Activated CD8-positive, alpha-beta T cell treated with anti-CD3 and anti-CD28 coated beads, Interleukin-2, amount 10 ng/mL, durations not matched to agents 7 days and 5 days (primary cell): ENCODE measurements around the gene LRRC34. TPM values are rescaled to one million over a fixed set of nuclear protein-coding genes. Genes with fewer than 3 reads are reported as not detected.

Experiments used
- ATAC-seq: fragments of 150-1000 bp; cut with Tn5 transposase; one replicate; pipeline ENCODE4 v1.10.0; 2021; ENCODE audit warnings: moderate library complexity
- CTCF ChIA-PET: fragments of 350-600 bp; sonication (Branson Sonifier 250); formaldehyde crosslinking; loops from one replicate; lab custom pipeline; 2021; ENCODE audit warnings: antibody characterized with exemption; lab: Charles Lee
- POLR2A ChIA-PET: fragments of 350-600 bp; sonication (Branson Sonifier 250); formaldehyde crosslinking; loops from one replicate; lab custom pipeline; 2021; ENCODE audit warnings: antibody characterized with exemption; lab: Charles Lee
- DNase-seq: peaks from one replicate; pipeline ENCODE4 v3.0.0-alpha.2; 2020
- H3K27ac Mint-ChIP-seq: one replicate; pipeline ENCODE4 v1.8.0; 2021; ENCODE audit warnings: mild to moderate bottlenecking, mixed read lengths
- H3K27me3 Mint-ChIP-seq: one replicate; pipeline ENCODE4 v1.8.0; 2021; ENCODE audit warnings: low read depth, mixed read lengths
- H3K36me3 Mint-ChIP-seq: one replicate; pipeline ENCODE4 v1.8.0; 2021; ENCODE audit warnings: low read depth, mixed read lengths
- H3K4me1 Mint-ChIP-seq: one replicate; pipeline ENCODE4 v1.8.0; 2021; ENCODE audit warnings: low read depth, mixed read lengths
- H3K4me3 Mint-ChIP-seq: one replicate; pipeline ENCODE4 v1.8.0; 2021; ENCODE audit warnings: mild to moderate bottlenecking, mixed read lengths
- H3K9me3 Mint-ChIP-seq: one replicate; pipeline ENCODE4 v1.8.0; 2022; ENCODE audit warnings: mixed read lengths; ENCODE audit not compliant: insufficient read depth
- total RNA-seq, 2 experiments: library from RNA; stranded (reverse); gene quantifications; one replicate each; pipeline ENCODE4 v1.2.3, GENCODE V29; 2021

The LRRC34 gene
- total RNA-seq, 2 experiments from 2014 or later = 12.0 to 15.0 TPM

DNA sequence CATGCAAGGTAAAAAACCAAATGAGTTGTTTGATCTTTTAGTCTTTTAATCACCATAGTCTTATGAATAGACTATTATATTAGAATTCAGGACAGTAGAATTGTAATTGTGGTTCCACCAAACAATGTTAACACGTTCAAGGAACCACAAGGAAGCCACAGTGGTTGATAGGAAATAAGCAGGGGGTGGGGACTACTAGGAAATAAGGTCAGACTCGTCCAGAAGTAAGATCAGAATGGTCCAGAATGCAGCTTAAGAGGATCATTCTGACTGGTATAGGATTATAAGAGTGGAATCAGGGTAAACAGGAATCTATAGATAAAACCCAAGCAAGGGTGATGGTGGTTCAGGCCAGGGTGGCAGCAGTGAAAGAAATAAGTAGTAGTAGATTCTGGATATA lies 32.0 kb downstream of the LRRC34 start:
- no peaks in the 10 kb centered on the region for H3K9me3 Mint-ChIP-seq
- no peaks in the 10 kb centered on the region for H3K27me3 Mint-ChIP-seq
- DNase-seq (peak; percentile 43), ATAC-seq (peak; percentile 72)
- CTCF ChIA-PET = interaction anchor here (0.9 to 1.5 kb wide), 3 partner anchors 8 to 33 kb away, joined by 3 to 4 read pairs (median 4); no protein-coding TSS in a partner anchor
- peak overlapping the region; percentile 58 for H3K4me3 Mint-ChIP-seq
- peaks cover 61% of the 10 kb centered on the region for H3K4me1 Mint-ChIP-seq
- POLR2A ChIA-PET = interaction anchor here (1.1 to 2.0 kb wide), 2 partner anchors 17 to 30 kb away, joined by 3 to 4 read pairs; partner anchors contain the start of gene TERC
- peaks cover 66% of the 10 kb centered on the region for H3K36me3 Mint-ChIP-seq
- peak overlapping the region; percentile 79 for H3K27ac Mint-ChIP-seq

DNA sequence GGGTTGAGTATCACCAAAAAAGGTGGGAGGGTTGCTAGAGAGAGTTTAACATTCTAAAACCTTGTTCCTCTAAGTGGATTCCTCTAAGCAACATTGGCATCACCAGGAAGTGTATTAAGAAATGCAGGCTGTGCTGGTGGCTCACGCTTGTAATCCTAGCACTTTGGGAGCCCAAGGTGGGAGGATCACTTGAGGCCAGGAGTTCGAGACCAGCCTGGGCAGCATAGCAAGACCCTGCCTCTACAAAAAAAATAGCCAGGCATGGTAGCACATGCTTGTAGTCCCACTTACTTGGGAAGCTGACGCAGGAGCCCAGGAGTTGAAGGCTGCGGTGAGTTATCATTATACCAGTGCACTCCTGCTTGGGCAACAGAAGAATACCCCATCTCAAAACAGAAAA lies 34.9 kb downstream of the LRRC34 start:
- H3K27ac Mint-ChIP-seq = no peak overlapping the region
- DNase-seq (no peak), ATAC-seq (no peak)
- ChIA-PET CTCF (interaction anchor here (1.1 to 1.2 kb wide), 2 partner anchors 10 to 19 kb away, joined by 3 read pairs; no protein-coding TSS in a partner anchor), POLR2A (interaction anchor here (0.8 kb wide), 2 partner anchors 34 to 38 kb away, joined by 3 to 4 read pairs; partner anchors contain the start of genes LRRC34 and LRRIQ4)
- no peak overlapping the region for H3K4me3 Mint-ChIP-seq
- no peaks in the 10 kb centered on the region for H3K27me3 Mint-ChIP-seq
- H3K36me3 Mint-ChIP-seq = peaks cover 76% of the 10 kb centered on the region
- H3K9me3 Mint-ChIP-seq = no peaks in the 10 kb centered on the region
- H3K4me1 Mint-ChIP-seq = peaks cover 74% of the 10 kb centered on the region

DNA sequence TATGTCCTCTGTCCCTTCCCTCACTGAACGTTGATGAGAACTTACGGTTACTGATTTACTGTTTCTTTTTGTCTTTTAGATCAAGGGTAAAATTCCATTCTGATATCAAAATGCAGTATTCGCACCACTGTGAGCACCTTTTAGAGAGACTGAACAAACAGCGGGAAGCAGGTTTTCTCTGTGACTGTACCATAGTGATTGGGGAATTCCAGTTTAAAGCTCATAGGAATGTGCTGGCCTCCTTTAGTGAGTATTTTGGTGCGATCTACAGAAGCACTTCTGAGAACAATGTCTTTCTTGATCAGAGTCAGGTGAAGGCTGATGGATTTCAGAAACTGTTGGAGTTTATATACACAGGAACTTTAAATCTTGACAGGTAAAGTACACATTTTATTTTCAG lies 38.5 kb downstream of the LRRC34 start:
- H3K27ac Mint-ChIP-seq = peak overlapping the region; percentile 100
- peaks cover 45% of the 10 kb centered on the region for H3K4me1 Mint-ChIP-seq
- peaks cover 52% of the 10 kb centered on the region for H3K36me3 Mint-ChIP-seq
- POLR2A ChIA-PET = interaction anchor here (1.0 to 3.7 kb wide), 4 partner anchors 10 to 405 kb away, joined by 3 to 47 read pairs (median 28); partner anchors contain the start of genes LRRC34, LRRIQ4, SEC62 and TERC
- CTCF ChIA-PET = interaction anchor here (0.8 to 3.7 kb wide), 3 partner anchors 8 to 17 kb away, joined by 4 to 13 read pairs (median 7); partner anchors contain the start of gene TERC
- no peak for DNase-seq
- peak overlapping the region; percentile 98 for H3K4me3 Mint-ChIP-seq
- H3K9me3 Mint-ChIP-seq = no peaks in the 10 kb centered on the region
- ATAC-seq = no peak
- H3K27me3 Mint-ChIP-seq = no peaks in the 10 kb centered on the region

DNA sequence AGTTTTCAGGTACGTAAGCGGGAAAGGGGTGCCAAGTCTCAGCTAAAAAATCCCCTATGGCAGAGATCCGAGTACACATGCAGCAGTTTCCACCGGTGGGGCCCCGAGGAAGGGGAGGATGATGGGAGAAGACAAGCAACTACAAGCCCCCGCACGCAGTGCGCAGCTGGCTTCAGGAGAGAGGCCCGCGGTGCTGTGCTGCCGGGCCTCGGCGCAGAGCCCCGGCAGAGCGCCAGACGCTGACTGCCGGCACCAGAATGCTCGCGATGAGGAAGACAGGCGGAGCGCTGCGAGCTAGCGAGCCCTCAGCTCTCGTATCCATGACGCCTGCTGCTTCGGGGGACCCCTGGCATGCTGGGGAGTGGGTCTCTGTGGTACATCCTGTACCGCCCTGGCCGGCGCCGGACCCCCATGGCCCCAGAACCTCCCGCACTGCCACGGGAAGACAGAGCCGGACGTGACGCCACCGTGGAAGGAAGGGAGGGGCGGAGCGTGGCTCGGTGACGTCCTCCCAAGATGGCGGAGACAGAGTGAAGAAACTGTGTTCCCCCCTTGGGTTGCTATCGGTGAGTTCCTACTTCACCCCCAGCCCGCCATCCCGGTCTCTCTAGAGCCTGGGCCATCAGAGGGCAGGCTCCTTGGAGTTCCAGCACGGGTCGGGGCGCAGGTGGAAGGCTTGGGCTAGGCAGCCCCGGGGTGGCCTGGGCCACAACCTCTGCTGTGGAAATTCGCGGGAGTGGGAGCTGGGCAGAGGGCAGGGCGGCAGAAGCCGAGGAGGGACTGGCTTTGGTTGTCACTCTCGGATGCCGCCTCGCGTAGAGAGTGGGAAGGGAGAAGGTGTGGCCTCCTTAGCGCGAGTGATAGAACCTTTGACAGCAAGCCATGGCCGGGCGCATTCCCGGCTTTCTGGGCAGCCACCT lies 39.5 kb downstream of the LRRC34 start, which contains the start of gene MYNN:
MYNN (plus strand) TSS at position 500 of the 920 bp plus-strand sequence. CDS start 900 bp downstream, outside the sequence.
- CTCF ChIA-PET = interaction anchor here (1.0 to 3.7 kb wide), 6 partner anchors 7 to 194 kb away, joined by 3 to 13 read pairs (median 6); partner anchors contain the start of genes SEC62 and TERC
- Mint-ChIP-seq H3K4me1 (peaks cover 42% of the 10 kb centered on the region), H3K36me3 (peaks cover 43% of the 10 kb centered on the region), H3K9me3 (no peaks in the 10 kb centered on the region), H3K27me3 (no peaks in the 10 kb centered on the region), H3K27ac (peak within 1 kb of the TSS; percentile 100), H3K4me3 (peak within 1 kb of the TSS; percentile 98)
- POLR2A ChIA-PET = interaction anchor here (0.5 to 3.7 kb wide), 16 partner anchors 9 to 1097 kb away, joined by 3 to 47 read pairs (median 3); partner anchors contain the start of genes LRRC34, LRRIQ4, PHC3 and RPL22L1
- DNase-seq = peak; percentile 95
- peak; percentile 82 for ATAC-seq

DNA sequence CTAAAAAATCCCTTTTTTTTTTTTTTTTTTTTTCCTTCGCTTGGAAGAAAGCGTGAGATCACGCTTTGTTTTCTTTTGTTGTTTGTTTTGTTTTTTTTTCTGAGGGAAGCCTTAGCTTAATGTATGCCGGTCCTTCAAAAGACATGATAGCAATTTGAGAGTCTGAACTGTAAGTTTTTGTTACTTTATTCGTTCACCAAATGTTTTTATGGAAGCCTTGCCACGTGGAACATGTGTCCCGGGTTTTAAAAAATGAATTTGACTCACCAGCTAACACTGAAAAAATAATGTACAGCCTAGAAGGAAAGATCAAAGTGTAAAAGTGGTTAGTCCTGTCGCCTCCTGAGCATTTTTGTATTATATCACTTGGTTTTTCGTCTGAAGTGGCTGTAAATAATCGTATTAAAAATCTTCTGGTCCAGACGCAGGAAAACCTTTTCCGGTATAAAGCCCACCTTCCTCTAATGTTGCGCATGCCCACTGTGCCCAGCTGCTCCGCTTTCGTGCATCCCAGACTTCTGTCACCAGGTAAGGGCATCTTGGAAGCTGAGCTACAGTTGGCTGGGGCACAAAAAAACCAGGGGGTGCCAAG lies 40.3 kb downstream of the LRRC34 start:
- H3K4me3 Mint-ChIP-seq = peak overlapping the region; percentile 98
- ATAC-seq = peak; percentile 18
- peaks cover 36% of the 10 kb centered on the region for H3K36me3 Mint-ChIP-seq
- no peaks in the 10 kb centered on the region for H3K9me3 Mint-ChIP-seq
- DNase-seq = no peak
- H3K4me1 Mint-ChIP-seq = peaks cover 40% of the 10 kb centered on the region
- CTCF ChIA-PET = interaction anchor here (0.7 to 3.7 kb wide), 6 partner anchors 8 to 1495 kb away, joined by 3 to 13 read pairs (median 6); partner anchors contain the start of genes SEC62 and TERC
- POLR2A ChIA-PET = interaction anchor here (0.6 to 3.7 kb wide), 13 partner anchors 9 to 1097 kb away, joined by 3 to 47 read pairs (median 6); partner anchors contain the start of genes LRRC34, LRRIQ4, PHC3 and RPL22L1
- peak overlapping the region; percentile 100 for H3K27ac Mint-ChIP-seq
- no peaks in the 10 kb centered on the region for H3K27me3 Mint-ChIP-seq

DNA sequence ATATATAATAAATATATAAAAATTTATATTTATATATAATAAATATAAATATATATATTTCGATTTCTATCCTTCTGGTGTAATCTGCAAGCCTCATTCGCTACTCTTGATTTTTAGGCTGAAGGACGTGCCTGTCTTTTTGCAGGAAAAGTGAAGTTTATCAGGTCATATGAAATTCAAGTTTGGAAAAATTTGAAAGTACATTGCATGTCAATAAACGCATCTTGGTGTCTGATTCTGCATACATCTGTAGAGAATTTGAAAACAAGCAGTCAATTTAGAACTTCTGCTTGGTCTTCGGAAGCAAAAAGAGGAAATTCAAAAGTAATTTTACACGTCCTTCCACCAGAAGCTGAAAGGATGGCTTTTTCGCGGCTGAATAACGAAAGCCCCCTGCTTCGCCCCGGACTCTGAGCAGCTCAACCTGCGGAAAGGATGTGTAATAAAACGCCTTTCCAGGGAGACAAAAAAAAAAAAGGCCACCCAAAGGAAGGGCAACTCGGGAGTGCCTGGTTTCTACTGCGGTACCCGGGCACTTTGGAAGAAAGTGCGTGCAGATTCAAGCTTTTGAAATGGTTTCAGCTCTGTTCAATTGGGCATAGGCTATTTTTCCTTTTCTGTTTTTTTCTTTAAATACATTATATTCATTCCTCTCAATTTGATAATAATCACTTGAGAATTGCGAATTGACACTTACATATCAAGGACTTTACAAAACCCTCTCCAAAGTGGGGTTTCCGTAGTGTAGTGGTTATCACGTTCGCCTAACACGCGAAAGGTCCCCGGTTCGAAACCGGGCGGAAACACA lies 41.0 kb downstream of the LRRC34 start:
- H3K4me1 Mint-ChIP-seq = peaks cover 36% of the 10 kb centered on the region
- no peaks in the 10 kb centered on the region for H3K27me3 Mint-ChIP-seq
- peak overlapping the region; percentile 100 for H3K27ac Mint-ChIP-seq
- peak overlapping the region; percentile 98 for H3K4me3 Mint-ChIP-seq
- ChIA-PET CTCF (interaction anchor here (0.7 to 3.7 kb wide), 5 partner anchors 8 to 1496 kb away, joined by 3 to 13 read pairs (median 5); partner anchors contain the start of genes SEC62 and TERC), POLR2A (interaction anchor here (0.7 to 3.7 kb wide), 8 partner anchors 8 to 1098 kb away, joined by 3 to 47 read pairs (median 7); partner anchors contain the start of genes LRRC34, LRRIQ4, PHC3 and RPL22L1)
- ATAC-seq = peak; percentile 5
- peak; percentile 81 for DNase-seq
- no peaks in the 10 kb centered on the region for H3K9me3 Mint-ChIP-seq
- peaks cover 30% of the 10 kb centered on the region for H3K36me3 Mint-ChIP-seq

DNA sequence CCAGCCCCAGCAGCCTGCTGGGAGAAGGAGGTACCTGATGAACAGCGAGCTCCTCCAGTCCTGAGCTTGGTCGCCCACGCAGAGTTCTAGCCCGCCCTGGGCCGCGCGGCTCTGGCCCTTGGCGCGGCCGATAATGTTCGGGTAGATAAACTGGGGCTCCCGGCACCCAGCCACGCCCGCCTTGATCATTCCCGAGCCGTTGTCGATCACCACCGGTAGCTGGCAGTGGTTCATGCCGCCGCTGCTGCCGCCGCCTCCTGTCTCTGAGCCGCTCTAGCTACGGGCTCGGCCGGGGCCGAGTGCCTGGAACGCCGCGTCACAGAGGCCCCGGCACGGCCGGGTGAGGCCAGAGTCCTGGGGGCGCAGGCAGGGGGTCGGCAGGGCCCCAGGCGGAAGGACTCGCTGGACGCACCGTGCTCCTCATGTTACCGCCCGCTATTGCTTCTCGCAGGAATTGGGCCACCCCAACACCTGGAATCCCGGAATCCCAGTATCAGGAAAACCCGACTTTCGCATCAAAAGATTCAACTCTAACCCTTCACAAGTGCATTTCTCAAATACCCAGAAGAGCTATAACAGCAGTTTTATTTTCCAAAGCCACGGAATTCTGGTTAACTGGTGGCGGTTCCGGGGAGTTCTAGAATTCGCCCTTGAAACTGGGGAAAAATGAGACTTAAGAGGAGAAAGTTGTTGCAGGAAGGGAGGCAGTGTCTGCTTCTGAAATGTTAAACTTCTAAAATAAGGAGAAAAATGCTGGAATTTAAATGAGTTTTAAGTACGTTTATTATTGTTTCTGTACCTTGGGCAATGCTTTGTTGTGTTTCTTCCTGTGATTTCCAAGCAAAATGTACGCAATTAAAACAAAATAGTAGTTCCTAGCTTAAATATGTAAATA lies 43.2 kb downstream of the LRRC34 start, which contains the start of gene ACTRT3:
ACTRT3 (minus strand) TSS at position 275 of the 895 bp plus-strand sequence; CDS start at position 234, 41 bp downstream.
- Mint-ChIP-seq H3K36me3 (peaks cover 16% of the 10 kb centered on the region), H3K27me3 (no peaks in the 10 kb centered on the region), H3K4me3 (peak within 1 kb of the TSS; percentile 85), H3K4me1 (peaks cover 25% of the 10 kb centered on the region), H3K9me3 (no peaks in the 10 kb centered on the region), H3K27ac (peak within 1 kb of the TSS; percentile 83)
- peak; percentile 68 for DNase-seq
- peak; percentile 18 for ATAC-seq
- CTCF ChIA-PET = no interaction called here
- POLR2A ChIA-PET = interaction anchor here (1.1 kb wide), 1 partner anchor 43 kb away, joined by 4 read pairs; the partner anchor contains the start of genes LRRC34 and LRRIQ4

DNA sequence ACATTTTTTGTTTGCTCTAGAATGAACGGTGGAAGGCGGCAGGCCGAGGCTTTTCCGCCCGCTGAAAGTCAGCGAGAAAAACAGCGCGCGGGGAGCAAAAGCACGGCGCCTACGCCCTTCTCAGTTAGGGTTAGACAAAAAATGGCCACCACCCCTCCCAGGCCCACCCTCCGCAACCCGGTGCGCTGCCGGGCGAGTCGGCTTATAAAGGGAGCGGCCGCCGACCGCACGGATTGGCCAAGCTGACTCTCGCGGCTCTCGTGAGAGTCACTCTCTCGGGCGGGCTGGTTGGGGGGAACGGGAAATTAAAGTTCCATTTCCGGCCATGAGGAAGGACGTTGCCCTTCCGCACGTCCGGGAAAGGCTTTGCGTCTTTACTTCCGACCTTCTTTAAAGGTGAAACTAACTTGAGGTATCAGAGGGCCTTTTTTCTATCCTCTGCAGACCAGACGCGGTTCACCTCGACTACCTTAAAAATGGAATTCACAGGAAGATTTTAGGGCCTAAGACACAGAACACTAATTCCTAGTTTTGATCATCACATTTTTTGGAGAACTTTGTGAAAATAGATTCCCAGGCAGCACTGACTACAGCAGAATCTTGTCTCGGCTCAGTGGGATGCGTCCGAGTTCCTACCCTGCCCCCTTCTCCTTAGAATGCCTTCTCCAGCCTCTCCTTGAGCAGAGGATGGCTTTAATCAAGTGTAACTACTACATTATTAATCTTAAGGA lies 47.7 kb downstream of the LRRC34 start, which contains the start of gene TERC:
TERC (minus strand) TSS at position 179 of the 731 bp plus-strand sequence.
- H3K4me3 Mint-ChIP-seq = peak within 1 kb of the TSS; percentile 92
- DNase-seq (peak; percentile 96), ATAC-seq (peak; percentile 87)
- H3K36me3 Mint-ChIP-seq = peaks cover 7% of the 10 kb centered on the region
- no peaks in the 10 kb centered on the region for H3K27me3 Mint-ChIP-seq
- POLR2A ChIA-PET = interaction anchor here (0.7 to 3.2 kb wide), 7 partner anchors 8 to 269 kb away, joined by 3 to 47 read pairs (median 3); partner anchors contain the start of genes LRRC34, LRRIQ4, MYNN and SEC62
- peaks cover 31% of the 10 kb centered on the region for H3K4me1 Mint-ChIP-seq
- peak within 1 kb of the TSS; percentile 98 for H3K27ac Mint-ChIP-seq
- no peaks in the 10 kb centered on the region for H3K9me3 Mint-ChIP-seq
- CTCF ChIA-PET = interaction anchor here (1.7 to 3.1 kb wide), 3 partner anchors 8 to 97 kb away, joined by 5 to 13 read pairs (median 12); partner anchors contain the start of genes LRRC34, LRRIQ4 and MYNN
